Activated CD8-positive, alpha-beta memory T cell treated with anti-CD3 and anti-CD28 coated beads, Interleukin-2, amount 50 U/mL, for 48 hours (primary cell): ENCODE results near the gene PNRC1.
"Not testable (repeated sequence)": the region's sequence is repeated elsewhere in the genome, so short reads cannot be mapped to it uniquely, and the experiment has no call there.

ENCODE experiments used
- DNase-seq: peaks from one replicate; pipeline ENCODE4 v3.0.0-alpha.2; 2020

PNRC1 gene

DNA sequence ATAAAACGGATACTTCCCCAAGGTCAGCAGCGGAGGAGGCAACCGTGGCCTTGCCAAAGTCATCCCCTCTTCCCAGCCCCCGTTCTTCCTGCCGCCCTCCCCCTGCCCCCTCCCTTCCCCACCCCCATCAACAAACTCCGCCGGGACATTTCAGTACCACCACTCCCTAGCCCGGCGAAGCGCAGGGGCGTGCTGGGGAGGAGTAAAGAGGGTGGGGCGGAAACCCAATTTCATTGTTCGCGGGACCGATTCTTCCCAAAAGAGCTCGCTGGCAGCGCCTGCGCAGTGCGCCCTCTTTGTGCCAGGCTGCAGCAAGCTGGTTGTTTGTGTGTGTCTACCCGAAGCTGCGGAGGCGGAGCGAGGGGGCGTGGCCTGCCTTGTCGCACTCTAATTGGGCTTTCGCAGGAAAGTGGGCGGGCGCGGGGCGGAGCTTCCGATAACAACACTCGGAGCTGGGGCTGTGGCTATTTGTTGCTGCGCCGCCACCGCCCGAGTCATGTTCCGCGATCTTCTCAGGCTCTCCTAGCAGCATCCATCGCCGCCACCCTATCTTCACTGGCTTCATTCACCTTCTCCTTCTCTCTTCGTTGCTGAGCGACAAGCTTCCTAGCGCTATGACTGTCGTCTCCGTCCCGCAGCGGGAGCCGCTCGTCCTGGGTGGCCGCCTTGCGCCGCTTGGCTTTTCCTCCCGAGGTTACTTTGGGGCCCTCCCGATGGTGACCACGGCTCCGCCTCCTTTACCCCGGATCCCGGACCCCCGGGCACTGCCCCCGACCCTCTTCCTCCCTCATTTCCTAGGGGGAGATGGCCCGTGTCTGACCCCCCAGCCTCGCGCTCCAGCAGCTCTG lies at the start of gene PNRC1:
PNRC1 (plus strand) TSS at position 471 of the 848 bp plus-strand sequence; CDS start at position 615, 144 bp downstream.
- DNase-seq: peak; percentile 100

DNA sequence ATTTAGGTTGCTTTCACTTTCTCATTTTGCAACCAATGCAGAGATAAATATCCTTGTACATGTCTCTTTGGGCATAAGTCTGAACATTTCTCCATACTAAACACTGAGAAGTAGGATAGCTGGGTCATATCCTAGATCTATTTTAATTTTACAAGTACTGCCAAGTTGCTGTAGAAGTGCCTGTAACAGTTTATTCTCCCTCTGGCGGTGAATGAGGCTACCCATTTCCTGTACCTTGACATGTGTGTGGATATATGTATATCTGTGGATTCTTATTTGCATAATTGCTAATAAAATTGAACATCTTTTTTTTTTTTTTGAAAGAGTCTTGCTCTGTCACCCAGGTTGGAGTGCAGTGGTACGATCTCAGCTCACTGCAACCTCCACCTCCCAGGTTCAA lies 48.0 kb upstream of the PNRC1 start:
- no peak for DNase-seq

DNA sequence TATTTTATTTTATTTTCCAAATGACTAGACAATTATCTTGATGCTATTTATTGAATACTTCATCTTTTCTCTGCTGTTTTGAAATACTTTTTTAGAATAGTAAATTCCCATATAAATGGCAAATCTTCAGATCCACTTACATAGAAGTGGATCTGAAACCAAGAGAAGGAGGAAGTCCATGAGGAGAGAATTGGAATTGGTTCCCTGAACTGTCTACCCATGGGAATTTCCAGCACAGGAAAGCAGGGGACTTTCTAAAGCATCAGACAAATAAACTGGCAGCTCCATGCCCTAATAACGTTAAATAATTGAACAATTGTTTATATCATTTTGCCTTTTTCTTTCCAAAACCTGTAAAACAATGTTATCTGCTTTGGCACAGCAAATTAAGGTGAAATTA lies 47.1 kb upstream of the PNRC1 start:
- no peak for DNase-seq

DNA sequence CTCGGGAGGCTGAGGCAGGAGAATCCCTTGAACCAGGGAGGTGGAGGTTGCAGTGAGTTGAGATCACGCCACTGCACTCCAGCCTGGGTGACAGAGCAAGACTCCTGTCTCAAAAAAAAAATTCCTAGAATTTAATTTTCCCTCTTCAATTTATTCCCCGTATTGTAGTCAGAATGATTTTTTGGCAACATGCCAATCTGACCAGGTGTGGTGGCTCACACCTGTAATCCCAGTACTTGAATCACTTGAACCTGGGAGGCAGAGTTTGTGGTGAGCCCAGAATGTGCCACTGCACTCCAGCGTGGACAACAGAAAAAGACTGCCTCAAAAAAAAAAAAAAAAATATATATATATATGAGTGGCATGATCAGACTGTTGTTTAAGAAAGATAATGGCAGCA lies 46.4 kb upstream of the PNRC1 start:
- DNase-seq: not testable (repeated sequence)

DNA sequence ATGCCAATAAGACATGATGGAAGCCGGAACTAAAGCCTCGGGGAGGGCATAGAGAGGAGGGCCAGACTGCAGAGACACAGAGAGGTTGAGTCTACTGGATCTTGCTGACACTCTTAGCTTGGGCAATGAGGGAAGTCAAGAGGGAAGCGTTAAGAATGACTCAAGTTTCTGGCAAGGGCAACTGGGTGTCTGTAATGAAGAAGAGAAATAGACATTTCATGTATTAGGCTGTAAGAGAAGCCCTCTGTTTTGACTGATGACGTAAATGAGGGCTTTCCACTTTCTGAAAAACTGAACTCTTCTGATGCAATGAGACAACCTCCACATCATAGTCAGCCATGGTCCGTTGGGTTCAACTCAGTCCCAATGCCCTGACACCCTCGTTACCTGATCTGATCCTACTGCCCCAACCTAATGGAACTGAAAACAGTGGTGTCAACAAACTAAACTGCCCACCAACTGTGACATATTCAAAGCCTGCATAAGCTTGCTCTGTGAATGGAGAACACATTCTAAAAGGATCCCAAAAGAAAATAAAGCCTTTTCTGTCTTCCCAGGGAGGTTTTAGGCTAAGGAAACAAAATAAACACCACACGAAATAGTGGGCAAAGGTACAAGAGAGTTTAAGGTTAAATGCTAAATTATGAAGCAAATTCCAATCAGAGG lies 45.8 kb upstream of the PNRC1 start:
- no peak for DNase-seq

DNA sequence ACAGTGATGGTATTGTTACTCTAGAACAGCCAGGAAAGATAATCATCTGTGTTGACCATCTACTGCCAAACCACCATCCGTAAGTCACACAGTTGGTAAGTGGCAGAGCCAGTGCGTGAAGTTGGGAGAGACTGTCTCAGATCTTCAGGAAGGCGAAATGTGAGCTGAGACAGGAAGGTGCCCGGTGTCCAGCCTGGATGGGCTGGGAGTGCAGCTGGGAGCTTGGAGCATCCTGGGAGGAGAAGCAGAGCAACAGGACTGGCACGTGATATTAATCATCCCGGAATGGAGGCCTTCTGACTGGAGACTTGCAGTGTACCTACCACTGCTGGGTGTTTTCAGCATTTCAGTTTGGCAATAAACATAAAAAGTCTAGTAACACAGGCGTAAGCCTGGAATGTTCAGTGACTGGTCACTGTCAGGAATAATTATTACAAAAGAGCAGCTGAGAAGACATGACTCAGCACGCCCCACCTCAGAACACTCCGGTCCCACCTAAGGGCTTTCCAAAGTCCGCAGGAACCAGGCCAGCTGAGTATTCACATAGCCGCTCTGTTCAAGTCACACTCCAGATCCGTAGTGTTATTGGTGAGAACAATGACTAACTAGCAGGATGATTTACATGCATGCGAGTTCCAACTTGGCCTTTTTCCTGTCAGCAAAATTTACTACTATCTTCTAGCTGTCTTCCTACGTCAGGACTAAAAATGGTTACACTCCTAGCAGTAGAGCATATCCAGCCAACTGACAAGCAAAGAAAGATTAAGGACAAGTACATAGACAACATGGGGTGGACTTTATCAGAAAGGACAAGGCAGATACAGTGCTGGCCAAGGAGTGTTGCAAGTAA lies 45.1 kb upstream of the PNRC1 start:
- DNase-seq: no peak

DNA sequence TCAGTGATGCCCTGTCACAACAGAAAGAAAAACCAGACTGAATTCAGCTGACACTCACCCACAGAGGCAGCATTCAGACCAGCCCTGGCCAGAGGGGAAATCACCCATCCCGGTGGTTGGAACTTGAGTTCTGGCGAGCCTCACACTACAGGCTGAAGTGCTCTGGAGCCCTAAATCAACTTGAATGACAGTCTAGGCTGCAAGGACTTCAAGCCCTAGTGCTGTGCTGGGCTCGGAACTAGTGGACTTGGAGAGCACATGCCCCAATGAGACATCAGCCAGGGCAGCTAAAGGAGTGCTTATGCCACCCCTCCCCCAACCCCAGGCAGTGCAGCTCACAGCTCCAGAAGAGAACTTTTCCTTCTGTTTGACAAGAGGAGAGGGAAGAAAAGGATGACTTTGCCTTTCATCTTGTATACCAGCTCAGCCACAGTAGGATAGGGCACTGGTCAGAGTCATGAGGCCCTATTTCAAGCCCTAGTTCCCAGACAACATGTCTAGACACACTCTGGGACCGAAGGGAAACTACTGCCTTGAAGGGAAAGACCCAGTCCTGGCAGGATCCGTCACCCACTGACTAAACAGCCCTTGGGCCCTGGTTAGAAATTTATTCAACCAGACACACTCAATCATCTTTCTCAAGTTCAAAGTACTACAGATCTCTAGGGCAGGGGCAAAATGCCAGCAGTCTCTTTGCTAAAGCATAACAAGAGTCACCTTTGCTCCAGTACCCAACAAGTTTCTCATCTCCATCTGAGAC lies 43.2 kb upstream of the PNRC1 start:
- no peak for DNase-seq

DNA sequence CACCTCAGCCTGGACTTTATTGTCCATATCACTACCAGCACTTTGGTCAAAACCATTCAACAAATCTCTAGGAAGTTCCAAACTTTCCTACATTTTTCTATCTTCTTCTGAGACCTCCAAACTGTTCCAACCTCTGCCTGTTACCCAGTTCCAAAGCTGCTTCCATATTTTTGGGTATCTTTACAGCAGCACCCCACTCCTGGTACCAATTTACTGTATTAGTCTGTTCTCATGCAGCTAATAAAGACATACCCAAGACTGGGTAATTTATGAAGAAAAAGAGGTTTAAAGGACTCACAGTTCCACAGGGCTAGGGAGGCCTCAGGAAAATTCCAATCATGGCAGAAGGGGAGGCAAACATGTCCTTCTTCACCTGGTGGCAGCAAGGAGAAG lies 42.7 kb upstream of the PNRC1 start:
- not testable (repeated sequence) for DNase-seq

DNA sequence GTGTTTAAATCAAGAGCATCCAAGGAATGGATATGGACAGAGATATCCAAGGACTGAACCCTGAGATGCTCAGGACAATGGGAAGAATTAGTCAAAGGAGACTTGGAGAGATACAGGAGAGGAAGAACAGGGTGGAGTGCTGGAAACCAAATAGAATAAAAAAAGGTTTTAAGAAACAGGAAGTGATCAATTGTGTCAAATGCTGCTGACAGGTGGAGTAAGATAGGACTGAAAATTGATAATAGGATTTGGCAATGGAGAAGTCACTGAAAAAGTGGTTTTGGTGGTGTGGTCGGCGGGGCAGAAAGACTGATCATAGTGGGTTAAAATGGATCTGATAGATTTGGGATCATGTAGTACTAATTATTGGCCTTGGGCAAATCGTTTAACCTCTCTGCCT lies 37.9 kb upstream of the PNRC1 start:
- no peak for DNase-seq

DNA sequence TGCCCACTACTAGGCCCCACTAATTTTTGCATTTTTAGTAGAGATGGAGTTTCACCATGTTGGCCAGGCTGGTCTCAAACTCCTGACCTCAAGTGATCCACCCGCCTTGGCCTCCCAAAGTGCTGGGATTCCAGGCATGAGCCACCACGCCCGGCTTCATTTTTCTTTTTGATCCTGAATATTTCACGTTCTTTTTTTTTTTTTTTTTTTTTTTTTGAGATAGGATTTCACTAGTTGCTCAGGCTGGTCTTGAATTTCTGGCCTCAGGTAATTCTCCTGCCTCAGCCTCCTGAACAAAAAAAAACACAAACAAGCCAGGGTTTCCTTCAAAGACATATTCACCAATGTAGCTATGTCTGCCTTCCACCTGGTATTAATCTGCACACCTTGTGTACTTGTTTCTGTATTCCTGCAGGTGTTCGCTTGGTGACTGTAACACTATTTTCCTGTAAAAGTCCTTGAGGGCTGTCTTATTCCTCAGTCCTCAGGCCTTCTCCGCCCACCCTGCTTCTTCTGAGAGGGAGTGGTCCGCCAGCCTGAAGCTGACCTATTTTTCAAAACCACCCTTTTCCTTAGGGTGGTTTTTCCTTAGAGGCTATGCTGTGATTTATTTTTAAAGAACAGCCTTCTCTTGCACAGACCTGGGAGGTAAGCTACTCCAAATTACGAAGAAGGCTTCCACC lies 36.1 kb upstream of the PNRC1 start:
- DNase-seq: no peak

DNA sequence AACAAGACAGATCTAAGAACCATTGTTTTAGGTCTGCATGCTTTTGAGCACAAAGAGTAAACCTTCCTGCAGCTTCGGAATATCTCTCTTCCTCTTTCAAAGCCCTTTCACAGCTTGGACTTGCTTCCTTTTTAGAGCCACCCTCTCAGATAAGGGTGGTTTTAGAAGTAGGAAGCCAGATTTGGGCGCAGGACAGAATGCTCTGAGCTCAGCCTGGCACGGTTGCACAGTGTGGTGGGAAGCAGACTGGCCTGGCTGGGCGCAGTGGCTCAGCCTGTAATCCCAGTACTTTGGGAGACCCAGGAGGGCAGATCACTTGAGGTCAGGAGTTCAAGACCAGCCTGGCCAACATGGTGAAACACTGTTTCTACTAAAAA lies 35.6 kb upstream of the PNRC1 start:
- DNase-seq: no peak

DNA sequence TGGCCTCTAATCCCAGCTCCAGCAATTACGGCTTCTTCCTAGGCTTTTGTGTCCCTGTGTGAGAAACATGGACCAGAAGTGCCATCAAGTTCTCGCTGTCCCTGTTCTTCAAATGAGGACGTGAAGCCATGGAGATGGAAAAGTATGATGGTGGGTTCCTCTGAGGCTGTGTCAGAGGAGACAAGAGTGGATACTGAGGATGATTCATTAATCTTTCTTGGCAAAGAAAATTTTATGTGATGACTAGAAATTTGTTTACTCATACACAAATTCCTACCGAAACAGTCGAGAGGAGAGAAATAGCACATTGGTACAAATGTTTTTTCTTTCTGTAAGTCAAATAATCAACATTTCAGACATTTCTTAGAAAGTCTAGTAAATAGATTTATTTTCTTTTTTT lies 35.0 kb upstream of the PNRC1 start:
- no peak for DNase-seq

DNA sequence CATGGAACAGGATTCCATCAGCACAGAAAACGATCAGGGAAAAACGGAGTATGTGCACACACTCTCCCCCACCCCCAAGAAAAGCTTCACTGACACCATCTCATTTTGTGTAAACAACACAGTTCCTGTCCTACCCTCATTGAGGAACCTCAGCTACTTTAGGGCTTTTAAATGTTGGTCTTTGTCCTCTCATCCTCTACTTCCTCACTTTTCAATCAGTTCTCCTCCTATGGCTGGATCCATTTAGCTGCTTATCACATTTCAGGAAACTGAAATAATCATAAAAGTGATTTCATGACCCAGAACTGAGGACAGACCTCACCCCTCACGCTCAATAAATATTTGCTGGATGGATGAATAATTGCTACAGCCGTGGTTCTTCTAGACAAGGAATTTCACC lies 33.1 kb upstream of the PNRC1 start:
- DNase-seq: no peak

DNA sequence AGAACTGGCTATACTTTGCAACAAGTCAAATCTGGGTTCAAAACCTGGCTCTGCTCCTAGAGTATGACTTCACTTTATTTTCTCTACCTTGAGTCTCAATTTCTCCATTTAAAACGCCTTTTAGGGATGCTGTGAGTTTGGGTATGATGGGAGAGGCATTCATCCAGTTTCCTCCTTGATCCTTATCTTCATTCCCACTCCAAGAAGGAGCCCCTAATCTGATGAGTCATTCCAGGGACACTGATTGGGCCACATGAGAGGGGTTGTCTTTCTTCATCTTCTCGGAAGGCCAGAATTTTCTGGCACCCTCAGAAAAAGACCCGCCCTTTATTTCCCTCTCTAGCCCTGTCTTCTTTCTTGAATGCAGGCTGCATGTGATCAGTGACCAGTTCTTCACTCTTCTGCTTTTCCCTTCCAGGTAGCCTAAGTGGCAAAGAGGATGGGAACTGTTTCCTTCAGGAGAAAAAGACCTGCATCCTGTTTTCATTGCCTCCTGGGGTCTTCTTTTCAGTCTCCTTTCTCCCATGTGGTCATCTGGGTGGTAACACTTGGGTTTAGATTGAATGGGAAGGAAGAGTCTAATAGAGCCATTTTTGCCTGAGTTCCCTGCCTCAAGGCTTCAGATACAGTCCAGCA lies 32.1 kb upstream of the PNRC1 start:
- no peak for DNase-seq

DNA sequence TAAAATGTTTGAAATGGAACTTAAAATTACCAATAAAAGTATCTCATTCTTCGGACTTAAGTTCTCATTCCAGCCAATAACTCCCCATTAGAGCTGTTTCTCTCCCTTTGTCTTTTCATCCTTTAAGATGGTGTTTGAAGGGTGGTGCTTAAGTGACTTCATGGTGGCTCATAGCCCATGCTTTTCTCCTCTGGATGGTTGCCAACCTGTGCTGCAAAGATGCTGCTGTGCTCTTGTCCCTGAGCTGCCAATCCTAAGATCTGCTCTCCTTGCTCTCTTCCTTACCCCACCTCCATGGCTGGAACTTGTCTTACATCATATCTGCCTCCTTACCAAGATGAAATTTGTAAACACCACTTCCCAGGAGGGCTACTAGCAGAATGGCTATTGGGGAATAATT lies 31.6 kb upstream of the PNRC1 start:
- no peak for DNase-seq

DNA sequence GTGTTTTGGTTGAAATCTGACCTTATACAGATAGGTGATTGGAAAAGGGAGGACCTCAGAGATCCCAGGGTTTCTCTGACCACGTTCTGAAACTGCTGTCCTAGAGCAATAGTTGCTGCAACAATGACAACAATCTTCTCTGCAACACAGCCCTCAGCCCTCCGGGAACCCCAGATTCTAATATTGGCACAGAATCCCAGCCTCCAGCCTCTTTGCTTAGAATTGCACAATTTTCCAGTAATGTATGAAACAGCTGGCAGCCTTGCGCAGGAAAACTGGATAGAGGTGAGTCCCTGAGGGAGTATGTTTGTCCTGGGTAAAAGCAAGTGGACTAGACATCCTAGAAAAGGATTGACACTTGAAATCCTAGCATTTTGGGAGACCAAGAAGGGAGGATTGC lies 30.4 kb upstream of the PNRC1 start:
- no peak for DNase-seq

DNA sequence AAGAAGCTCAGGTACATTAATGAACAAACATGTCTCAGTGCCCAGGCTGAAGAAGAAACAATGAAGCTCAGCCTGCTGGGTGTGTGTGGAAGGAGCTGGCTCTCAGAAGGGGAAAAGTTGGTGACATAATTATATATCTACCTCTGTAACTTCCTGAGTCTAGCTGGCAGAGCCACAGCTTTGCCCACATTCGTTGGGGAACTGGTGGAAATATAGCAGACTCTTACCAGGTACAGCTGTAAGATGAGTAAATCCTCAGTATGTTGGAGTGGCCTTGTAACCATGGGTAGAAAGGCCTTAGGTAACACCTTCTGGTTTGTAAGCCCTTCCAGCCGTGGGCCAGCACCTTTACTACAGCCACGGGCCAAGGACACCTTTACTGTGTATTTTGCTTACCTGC lies 29.9 kb upstream of the PNRC1 start:
- no peak for DNase-seq

DNA sequence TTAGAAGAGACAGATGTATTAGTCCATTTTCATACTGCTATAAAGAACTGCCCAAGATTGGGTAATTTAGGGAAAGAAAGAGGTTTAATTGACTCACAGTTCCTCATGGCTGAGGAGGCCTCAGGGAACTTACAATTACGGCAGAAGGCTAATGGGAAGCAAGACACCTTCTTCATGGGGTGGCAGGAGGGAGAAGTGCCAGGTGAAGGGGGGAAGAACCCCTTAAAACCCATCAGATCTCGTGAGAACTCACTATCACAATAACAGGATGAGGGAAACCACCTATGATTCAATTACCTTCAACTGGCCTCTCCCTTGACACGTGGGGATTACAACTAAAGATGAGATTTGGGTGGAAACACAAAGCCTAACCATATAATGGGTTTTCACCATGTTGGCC lies 28.9 kb upstream of the PNRC1 start:
- DNase-seq: no peak

DNA sequence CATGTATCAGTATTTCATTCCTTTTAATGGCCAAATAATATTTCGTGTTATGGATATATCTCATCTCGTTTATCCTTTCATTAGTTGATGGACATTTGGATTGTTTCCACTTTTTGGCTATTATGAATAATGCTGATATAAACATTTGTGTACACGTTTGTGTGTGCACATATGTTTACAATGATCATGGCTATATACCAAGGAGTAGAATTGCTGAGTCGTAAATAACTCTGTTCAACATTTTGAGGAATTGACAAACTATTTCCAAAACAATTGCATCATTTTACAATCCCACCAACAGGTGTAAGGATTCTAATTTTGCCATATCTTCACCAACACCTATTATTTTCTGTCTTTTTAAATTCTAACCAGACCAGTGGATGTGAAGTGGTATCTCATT lies 26.3 kb upstream of the PNRC1 start:
- no peak for DNase-seq

DNA sequence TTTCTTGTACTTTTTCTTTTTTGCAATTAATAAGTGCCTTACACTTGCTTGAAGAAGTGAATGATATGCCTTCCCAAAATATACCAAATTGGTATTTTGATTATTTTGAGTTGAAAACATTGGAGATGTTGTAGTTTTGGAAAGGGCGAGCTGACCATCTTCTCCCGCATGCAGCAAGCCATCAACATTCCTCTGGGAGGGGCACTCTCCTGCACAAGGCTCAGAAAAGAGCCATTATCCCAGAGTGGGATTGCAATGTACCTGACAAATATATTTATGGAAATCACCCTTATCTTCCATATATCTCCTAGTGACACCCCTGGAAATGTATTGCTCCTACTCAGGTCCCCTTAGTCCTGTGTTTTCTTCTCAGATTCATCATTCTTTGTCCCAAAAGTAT lies 22.8 kb upstream of the PNRC1 start:
- DNase-seq: no peak

DNA sequence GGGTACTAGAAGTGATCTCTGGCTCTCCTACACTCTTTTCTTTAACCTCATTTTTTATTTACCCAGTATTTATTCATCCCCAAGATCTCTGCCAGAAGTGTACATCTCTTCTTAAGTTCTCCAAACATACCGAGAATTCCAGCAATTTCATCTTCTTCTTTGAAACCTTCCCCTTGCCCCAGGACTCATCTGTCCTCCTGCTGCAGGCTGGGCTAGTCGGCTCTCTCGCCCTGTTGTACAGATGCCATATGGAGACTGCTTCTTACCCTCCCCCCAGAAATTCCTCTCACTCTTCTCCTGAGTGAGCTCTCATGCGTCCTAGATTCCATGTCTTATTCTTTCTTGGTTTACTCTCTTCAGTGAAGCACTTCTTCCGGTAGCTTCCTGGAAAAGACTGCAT lies 21.9 kb upstream of the PNRC1 start:
- DNase-seq: no peak

DNA sequence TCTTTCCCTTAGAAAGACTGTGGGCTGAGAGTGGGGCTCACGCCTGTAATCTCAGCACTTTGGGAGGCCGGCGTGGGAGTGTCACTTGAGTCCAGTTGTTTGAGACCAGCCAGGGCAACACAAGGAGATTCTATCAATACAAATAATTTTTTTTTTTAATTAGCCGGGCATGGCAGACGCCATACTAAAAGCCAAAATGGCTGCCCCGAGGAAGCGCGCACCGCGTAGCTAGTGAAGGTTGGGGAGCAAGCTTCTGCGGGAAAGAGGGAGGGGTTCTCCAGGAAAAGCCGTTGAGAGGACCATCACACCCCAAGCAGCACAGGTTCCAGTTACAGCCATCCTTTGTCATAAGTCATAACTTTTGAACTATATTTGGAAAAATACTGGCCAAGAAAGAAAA lies 21.3 kb upstream of the PNRC1 start:
- DNase-seq: no peak
